Stomach (tissue), 9 donors: ENCODE results near the gene RAB3GAP2. TPM values are rescaled to one million over a fixed set of nuclear protein-coding genes. Genes with fewer than 3 reads are reported as not detected.

ENCODE experiments used
- DNase-seq, 2 donors: peaks; one replicate each; pipeline versions ENCODE4 v3.0.0 to v3.0.0-alpha.2; 2013 to 2019
- H3K27ac ChIP-seq, 5 donors: fragments of 200-600 bp in 4 of 5; sonication (generic) in 4 of 5; one replicate each; pipeline ENCODE4 v1.5.1; 2013 to 2019; ENCODE audit warnings: mild to moderate bottlenecking in 1 of 5, moderate library complexity in 1 of 5
- H3K27me3 ChIP-seq, 3 donors: fragments of 200-600 bp; sonication (generic); one replicate each; pipeline ENCODE4 v1.5.1; 2017 to 2019; ENCODE audit warnings: mixed run types in 1 of 3
- H3K36me3 ChIP-seq, 4 donors: fragments of 200-600 bp; sonication (generic); 1 replicate in 3 of 4; 2 replicates in 1 of 4; pipeline ENCODE4 v1.5.1; 2016 to 2019
- H3K4me1 ChIP-seq, 4 donors: fragments of 200-600 bp; sonication (generic); one replicate each; pipeline ENCODE4 v1.5.1; 2016 to 2019
- H3K4me3 ChIP-seq, 4 donors: fragments of 200-600 bp; sonication (generic) in 3 of 4; one replicate each; pipeline ENCODE4 v1.5.1; 2016 to 2019; ENCODE audit warnings: mild to moderate bottlenecking in 1 of 4
- H3K9me3 ChIP-seq, 4 donors: fragments of 200-600 bp; sonication (generic); one replicate each; pipeline ENCODE4 v1.5.1; 2016 to 2019
- EP300 ChIP-seq: sonication (generic); formaldehyde crosslinking; IDR thresholded peaks from one replicate; pipeline ENCODE4 v1.6.1; 2017; ENCODE audit warnings: antibody characterized with exemption
- POLR2A ChIP-seq, 4 donors: fragments of 450-650 bp; IDR thresholded peaks; one replicate each; pipeline ENCODE4 v1.6.1; 2016; ENCODE audit warnings: antibody characterized with exemption in 4 of 4, control low read depth in 2 of 4, mild to moderate bottlenecking in 1 of 4, moderate library complexity in 1 of 4
- POLR2AphosphoS5 ChIP-seq, 3 donors: sonication (generic); formaldehyde crosslinking; IDR thresholded peaks; one replicate each; pipeline ENCODE4 v1.6.1; 2016; ENCODE audit warnings: antibody characterized with exemption in 3 of 3
- WGBS, 5 donors: extraction: QIAGEN DNeasy Blood & Tissue Kit in 3 of 5; methylation state at CpG; one replicate each; pipeline versions ENCODE4 v1.1.5 to v1.1.7; 2013 to 2018; 5-methylcytosine and 5-hydroxymethylcytosine counted together
- intact Hi-C: fragments of 100-400 bp; cut with DNase I; formaldehyde crosslinking; loops from one replicate; pipeline ENCODE4 v1.15.1; 2023; ENCODE audit warnings: low total_unique reads
- polyA plus RNA-seq, 3 donors: library from polyadenylated mRNA; stranded (reverse); fragments of 200-250 nt; gene quantifications; one replicate each; pipeline ENCODE4 v1.2.3, GENCODE V29; 2013
- total RNA-seq, 5 donors: library from RNA; depleted of rRNA; stranded (reverse); fragments of >200 nt; gene quantifications; one replicate each; pipeline versions ENCODE4 v1.1.0 to v1.2.3, GENCODE V29; 2014 to 2016
- TF ChIP-seq, protein P1 (sequence below), 7 experiments: fragments of 450-650 bp in 4 of 7; fragments of 200-600 bp in 3 of 7; sonication (generic) in 3 of 7; IDR thresholded peaks; one replicate each; pipeline ENCODE4 v1.5.1; 2016 to 2019; ENCODE audit warnings: antibody characterized with exemption in 7 of 7, control low read depth in 2 of 7, mild to moderate bottlenecking in 1 of 7
- donor health status: healthy with polysubstance abuse.
- donor health status: Bipolar disorder and iron deficiency.
- donor health status: healthy.

Gene RAB3GAP2
- total and polyA plus RNA-seq, 8 donors, result 3.7 to 56.0 (median 14.8) TPM

DNA sequence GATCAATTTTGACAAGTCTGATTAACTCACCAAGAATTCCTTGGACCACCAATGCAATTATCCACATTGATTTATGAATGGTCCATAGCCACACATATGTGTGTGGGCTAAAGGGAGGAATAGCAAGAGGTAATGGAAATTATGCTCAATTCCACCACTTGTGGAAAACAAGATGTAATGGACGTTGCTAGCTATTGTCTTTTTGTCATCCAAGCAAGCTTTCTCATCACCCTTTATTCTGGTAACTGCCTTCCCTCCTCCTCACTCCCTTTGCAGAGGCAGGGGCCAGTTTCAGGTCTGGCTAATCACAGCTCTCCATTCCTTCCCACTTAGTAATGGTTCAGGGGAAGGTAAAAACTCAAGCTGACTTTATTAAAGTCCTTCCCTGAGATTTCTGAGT is 24.7 kb upstream of the RAB3GAP2 start:
- no peak for DNase-seq
- Histone ChIP-seq H3K27ac (no peak overlapping the region), H3K9me3 (no peaks in the 10 kb centered on the region), H3K27me3 (peaks cover 0 to 7% (median 0%) of the 10 kb centered on the region in 3 donors), H3K36me3 (no peaks in the 10 kb centered on the region), H3K4me1 (peaks cover 0 to 8% (median 2%) of the 10 kb centered on the region in 4 donors), H3K4me3 (no peak overlapping the region)
- WGBS, 5 donors, result 75 to 95% (median 78%) methylated on average over 1 of the region's 1 CpG
- intact Hi-C loops, result loop anchor here (5.0 kb wide), 1 partner anchor 485 kb away; no protein-coding TSS in a partner anchor
- TF ChIP-seq POLR2A (IDR thresholded peaks at IDR 0.05), result no peak
- TF ChIP-seq POLR2AphosphoS5 (IDR thresholded peaks at IDR 0.05), result no peak
- TF ChIP-seq, protein P1, sequence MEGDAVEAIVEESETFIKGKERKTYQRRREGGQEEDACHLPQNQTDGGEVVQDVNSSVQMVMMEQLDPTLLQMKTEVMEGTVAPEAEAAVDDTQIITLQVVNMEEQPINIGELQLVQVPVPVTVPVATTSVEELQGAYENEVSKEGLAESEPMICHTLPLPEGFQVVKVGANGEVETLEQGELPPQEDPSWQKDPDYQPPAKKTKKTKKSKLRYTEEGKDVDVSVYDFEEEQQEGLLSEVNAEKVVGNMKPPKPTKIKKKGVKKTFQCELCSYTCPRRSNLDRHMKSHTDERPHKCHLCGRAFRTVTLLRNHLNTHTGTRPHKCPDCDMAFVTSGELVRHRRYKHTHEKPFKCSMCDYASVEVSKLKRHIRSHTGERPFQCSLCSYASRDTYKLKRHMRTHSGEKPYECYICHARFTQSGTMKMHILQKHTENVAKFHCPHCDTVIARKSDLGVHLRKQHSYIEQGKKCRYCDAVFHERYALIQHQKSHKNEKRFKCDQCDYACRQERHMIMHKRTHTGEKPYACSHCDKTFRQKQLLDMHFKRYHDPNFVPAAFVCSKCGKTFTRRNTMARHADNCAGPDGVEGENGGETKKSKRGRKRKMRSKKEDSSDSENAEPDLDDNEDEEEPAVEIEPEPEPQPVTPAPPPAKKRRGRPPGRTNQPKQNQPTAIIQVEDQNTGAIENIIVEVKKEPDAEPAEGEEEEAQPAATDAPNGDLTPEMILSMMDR (IDR thresholded peaks at IDR 0.05), result no peak
- no peak for TF ChIP-seq EP300

DNA sequence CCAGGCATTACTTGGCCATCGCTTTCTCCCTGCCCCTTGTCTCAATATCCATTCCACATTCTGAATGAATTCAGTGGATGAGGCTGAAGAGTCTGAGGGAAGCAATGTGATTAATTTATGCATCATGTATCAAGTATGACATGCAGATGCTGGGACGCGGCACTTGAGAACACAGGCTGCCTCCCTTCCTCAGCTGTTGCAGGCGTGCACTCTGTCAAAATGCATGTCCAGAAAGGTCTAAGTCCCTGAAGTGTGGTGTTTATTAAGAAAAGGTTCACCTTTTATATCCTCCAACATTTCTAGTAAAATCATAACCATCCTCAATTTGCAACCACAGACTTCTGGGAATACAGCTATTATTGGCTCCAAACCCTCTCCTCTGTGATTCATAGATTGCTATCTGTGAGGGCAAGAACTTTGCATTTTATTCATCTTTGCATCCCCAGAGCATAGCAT is 22.6 kb upstream of the RAB3GAP2 start:
- Histone ChIP-seq H3K9me3 (no peaks in the 10 kb centered on the region), H3K27ac (no peak overlapping the region), H3K36me3 (no peaks in the 10 kb centered on the region), H3K27me3 (peaks cover 0 to 7% (median 0%) of the 10 kb centered on the region in 3 donors), H3K4me1 (no peaks in the 10 kb centered on the region), H3K4me3 (no peak overlapping the region)
- WGBS, 5 donors, result 77 to 98% (median 95%) methylated on average over 4 of the region's 4 CpGs
- TF ChIP-seq, protein P1 (IDR thresholded peaks at IDR 0.05), result no peak
- no peak for TF ChIP-seq EP300
- TF ChIP-seq POLR2A (IDR thresholded peaks at IDR 0.05), result no peak
- no peak for TF ChIP-seq POLR2AphosphoS5 (IDR thresholded peaks at IDR 0.05)
- intact Hi-C loops, result loop anchor here (5.0 kb wide), 1 partner anchor 487 kb away; no protein-coding TSS in a partner anchor
- no peak for DNase-seq

DNA sequence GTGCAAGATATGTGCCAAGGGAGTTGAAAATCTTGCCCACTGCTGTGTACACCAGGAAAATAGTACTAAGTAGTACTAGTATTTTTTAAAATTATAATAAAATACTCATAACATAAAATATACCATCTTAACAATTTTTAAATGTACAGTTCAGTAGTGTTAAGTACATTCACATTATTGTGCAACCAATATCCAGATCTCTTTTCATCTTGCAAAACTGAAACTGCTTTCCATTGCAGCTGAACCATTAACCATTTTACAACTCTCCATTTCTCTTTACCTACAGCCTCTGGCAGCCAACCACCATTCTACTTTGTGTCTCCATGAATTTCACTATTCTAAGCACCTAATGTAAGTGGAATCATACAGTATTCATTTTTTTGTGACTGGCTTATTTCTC is 19.3 kb upstream of the RAB3GAP2 start:
- peaks cover 0 to 7% (median 0%) of the 10 kb centered on the region in 3 donors for H3K27me3 ChIP-seq
- H3K4me3 ChIP-seq, result no peak overlapping the region
- TF ChIP-seq POLR2AphosphoS5 (IDR thresholded peaks at IDR 0.05), result no peak
- TF ChIP-seq, protein P1 (IDR thresholded peaks at IDR 0.05), result no peak
- TF ChIP-seq EP300, result no peak
- TF ChIP-seq POLR2A (IDR thresholded peaks at IDR 0.05), result no peak
- no peaks in the 10 kb centered on the region for H3K9me3 ChIP-seq
- no peak overlapping the region for H3K27ac ChIP-seq
- DNase-seq, result no peak
- intact Hi-C loops, result no loop called here
- no peaks in the 10 kb centered on the region for H3K4me1 ChIP-seq
- H3K36me3 ChIP-seq, result no peaks in the 10 kb centered on the region

DNA sequence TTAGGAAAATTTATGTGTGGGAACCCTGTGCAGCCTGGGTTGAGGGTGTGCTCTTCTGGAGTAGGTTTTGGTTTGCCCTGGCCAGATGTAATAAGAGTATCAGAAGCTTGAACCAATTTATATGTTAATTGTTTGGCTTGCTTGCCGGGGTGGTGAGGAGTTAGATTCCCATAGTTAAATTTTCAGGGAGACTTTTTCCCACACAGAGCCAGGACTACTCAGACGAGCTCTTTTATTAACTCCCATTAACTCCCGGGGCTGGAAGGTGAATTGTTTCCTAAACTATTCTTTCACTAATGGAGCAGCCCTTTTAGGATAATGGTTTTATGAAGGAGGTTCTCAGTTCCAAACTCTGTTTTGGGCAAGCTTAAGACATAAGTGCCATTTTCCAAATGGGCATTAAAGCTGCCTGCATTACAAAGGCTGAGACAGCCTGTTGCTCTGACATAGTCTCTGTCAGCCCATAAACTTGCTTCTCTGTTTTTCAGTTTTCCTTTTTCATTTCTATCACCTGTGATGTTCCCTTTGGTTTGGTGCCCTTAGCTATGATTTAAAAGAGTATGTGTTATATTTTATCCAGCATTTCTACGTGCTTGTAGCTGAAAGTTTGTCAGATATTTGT is 18.0 kb upstream of the RAB3GAP2 start:
- intact Hi-C loops, result no loop called here
- Histone ChIP-seq H3K4me3 (no peak overlapping the region), H3K9me3 (no peaks in the 10 kb centered on the region), H3K4me1 (no peaks in the 10 kb centered on the region), H3K27me3 (peaks cover 0 to 6% (median 0%) of the 10 kb centered on the region in 3 donors), H3K27ac (no peak overlapping the region), H3K36me3 (no peaks in the 10 kb centered on the region)
- DNase-seq, result no peak
- WGBS, 5 donors, result 46 to 55% (median 54%) methylated on average over 4 of the region's 4 CpGs
- TF ChIP-seq POLR2A (IDR thresholded peaks at IDR 0.05) (no peak), POLR2AphosphoS5 (IDR thresholded peaks at IDR 0.05) (no peak), EP300 (no peak)
- TF ChIP-seq, protein P1 (IDR thresholded peaks at IDR 0.05), result no peak
